ENCODE measurements around the gene USP35. TPM values are rescaled to one million over a fixed set of nuclear protein-coding genes. Genes with fewer than 3 reads are reported as not detected.

Gene USP35
- total RNA-seq, 1 donor from 2014 or later, result 11.8 TPM

GRCh38 chr11:78205691-78206090 is 17.0 kb downstream of the USP35 start:
- Histone ChIP-seq H3K4me3 (no peak overlapping the region), H3K36me3 (peaks cover 0 to 37% of the 10 kb centered on the region in 2 donors), H3K9me3 (no peaks in the 10 kb centered on the region), H3K27ac (no peak overlapping the region), H3K27me3 (no peaks in the 10 kb centered on the region), H3K4me1 (no peaks in the 10 kb centered on the region)
- no peak for DNase-seq (ENCODE audit: extremely low spot score in 2 of 2)
- no peak for TF ChIP-seq CTCF (IDR thresholded peaks at IDR 0.05)
- TF ChIP-seq POLR2A (IDR thresholded peaks at IDR 0.05), result no peak
- no peak for TF ChIP-seq POLR2AphosphoS5 (IDR thresholded peaks at IDR 0.05; ENCODE audit: insufficient read depth in 1 of 2, low read depth in 1 of 2)
- intact Hi-C loops (cut with DNase I), result no loop called here

DNA sequence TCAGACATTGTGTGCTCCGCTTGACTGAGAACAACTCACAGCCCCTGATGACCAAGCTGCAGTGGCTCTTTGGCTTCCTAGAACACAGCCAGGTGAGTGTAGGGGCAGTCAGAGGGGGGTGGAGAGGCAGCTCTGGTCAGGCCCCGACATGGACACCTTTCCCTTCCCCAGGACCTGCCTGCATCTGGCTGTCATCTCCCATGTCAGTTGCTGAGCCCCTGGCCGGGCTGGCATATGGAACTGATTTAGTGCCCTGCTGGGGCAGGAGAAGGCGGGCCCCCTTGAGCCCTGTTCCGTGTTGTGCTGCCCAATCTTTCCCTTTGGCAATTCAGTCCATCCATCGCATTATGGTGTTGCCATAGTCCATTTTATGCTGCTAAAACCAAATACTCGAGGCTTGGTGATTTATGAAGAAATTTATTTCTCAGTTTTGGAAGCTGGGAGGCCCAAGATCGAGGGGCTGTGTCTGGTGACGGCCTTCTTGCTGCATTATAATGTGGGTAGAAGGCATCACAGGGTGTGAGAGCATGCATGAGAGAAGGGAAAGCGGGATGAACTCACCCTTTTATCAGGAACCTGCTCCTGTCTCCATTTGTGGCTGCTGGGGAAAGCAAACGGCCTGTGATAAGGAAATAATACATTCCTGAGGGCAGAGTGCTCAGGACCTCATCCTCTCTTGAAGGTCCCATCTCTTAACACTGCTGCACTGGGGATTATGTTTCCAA is 19.0 kb downstream of the USP35 start:
- Histone ChIP-seq H3K4me1 (peaks cover 5% of the 10 kb centered on the region), H3K27ac (no peak overlapping the region), H3K27me3 (no peaks in the 10 kb centered on the region), H3K9me3 (no peaks in the 10 kb centered on the region), H3K36me3 (peaks cover 0 to 37% of the 10 kb centered on the region in 2 donors), H3K4me3 (no peak overlapping the region)
- DNase-seq (ENCODE audit: extremely low spot score in 2 of 2), result no peak
- intact Hi-C loops (cut with DNase I), result no loop called here
- TF ChIP-seq POLR2A (IDR thresholded peaks at IDR 0.05) (no peak), POLR2AphosphoS5 (IDR thresholded peaks at IDR 0.05; ENCODE audit: insufficient read depth in 1 of 2, low read depth in 1 of 2) (no peak), CTCF (IDR thresholded peaks at IDR 0.05) (no peak)

DNA sequence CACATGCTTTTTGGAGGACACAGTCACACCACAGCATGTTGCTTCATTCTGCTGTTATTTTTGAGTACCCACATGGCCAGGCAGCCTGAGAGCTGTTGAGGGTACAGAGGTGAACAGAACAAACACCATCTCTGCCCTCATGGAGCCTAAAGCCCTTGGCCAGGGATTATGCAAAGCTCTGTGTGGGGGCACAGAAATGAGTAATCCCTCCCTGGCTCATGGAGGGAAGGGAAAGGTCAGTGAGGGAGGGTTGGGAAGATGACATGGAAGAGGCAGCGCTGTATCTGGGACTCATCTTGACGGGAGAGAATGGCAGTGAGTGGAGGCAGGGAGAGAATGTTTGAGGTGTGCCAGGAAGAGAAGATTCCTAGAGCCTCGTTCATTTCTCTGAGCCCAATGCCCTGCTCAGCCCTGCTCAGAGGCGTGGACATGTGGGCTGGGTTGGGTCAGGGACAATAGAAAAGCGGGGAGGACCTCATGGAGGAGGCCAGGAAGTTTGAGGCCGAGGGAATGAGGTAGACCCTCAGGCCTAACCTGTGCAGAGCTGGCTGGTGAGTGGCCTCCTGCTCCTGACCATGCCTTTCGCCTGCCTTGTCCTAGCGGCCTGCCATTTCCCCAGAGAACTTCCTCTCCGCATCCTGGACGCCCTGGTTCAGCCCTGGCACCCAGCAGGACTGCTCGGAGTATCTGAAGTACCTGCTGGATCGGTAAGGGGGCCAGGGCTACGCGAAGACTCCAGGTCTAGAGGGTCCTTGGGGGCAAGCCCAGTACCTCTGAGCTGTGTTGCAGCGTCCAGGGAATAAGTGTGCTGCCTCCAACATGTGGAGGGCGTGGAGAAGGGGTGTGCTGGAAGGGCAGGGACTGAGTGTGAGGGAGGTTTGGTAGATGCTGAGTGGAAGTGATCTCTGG is 19.8 kb downstream of the USP35 start:
- Histone ChIP-seq H3K4me3 (no peak overlapping the region), H3K9me3 (no peaks in the 10 kb centered on the region), H3K36me3 (peaks cover 0 to 37% of the 10 kb centered on the region in 2 donors), H3K27me3 (no peaks in the 10 kb centered on the region), H3K4me1 (peaks cover 6% of the 10 kb centered on the region), H3K27ac (no peak overlapping the region)
- no peak for DNase-seq (ENCODE audit: extremely low spot score in 2 of 2)
- TF ChIP-seq CTCF (IDR thresholded peaks at IDR 0.05), result no peak
- intact Hi-C loops (cut with DNase I), result no loop called here

- H3K27me3 ChIP-seq, result no peaks in the 10 kb centered on the region
- H3K4me3 ChIP-seq, result no peak overlapping the region
- DNase-seq (ENCODE audit: extremely low spot score in 2 of 2), result no peak
- no peak overlapping the region for H3K27ac ChIP-seq
- no peaks in the 10 kb centered on the region for H3K9me3 ChIP-seq
- intact Hi-C loops (cut with DNase I), result no loop called here
- H3K4me1 ChIP-seq, result peaks cover 6% of the 10 kb centered on the region
- peaks cover 0 to 37% of the 10 kb centered on the region in 2 donors for H3K36me3 ChIP-seq
- no peak for TF ChIP-seq CTCF (IDR thresholded peaks at IDR 0.05)
- no peak for TF ChIP-seq POLR2AphosphoS5 (IDR thresholded peaks at IDR 0.05; ENCODE audit: insufficient read depth in 1 of 2, low read depth in 1 of 2)
- no peak for TF ChIP-seq POLR2A (IDR thresholded peaks at IDR 0.05)
Observed at GRCh38 chr11:78209478-78209877, 20.8 kb downstream of the USP35 start.
